Spinal cord (tissue), 10 donors: ENCODE data around the gene ITLN1. TPM values are rescaled to one million over a fixed set of nuclear protein-coding genes. Genes with fewer than 3 reads are reported as not detected.

Source experiments
- DNase-seq, 6 donors: peaks; one replicate each; pipeline versions ENCODE4 v3.0.0 to v3.0.0-alpha.2; 2013 to 2015; ENCODE audit warnings: low spot score in 6 of 6, low read depth in 4 of 6
- H3K27ac ChIP-seq: one replicate; pipeline ENCODE4 v1.5.1; 2013; ENCODE audit warnings: low read depth, low read length, control low read depth
- H3K27me3 ChIP-seq: one replicate; pipeline ENCODE4 v1.6.1; 2013; ENCODE audit warnings: low read length; ENCODE audit not compliant: control insufficient read depth, insufficient read depth
- H3K36me3 ChIP-seq: one replicate; pipeline ENCODE4 v1.6.1; 2013; ENCODE audit warnings: low read length; ENCODE audit not compliant: control insufficient read depth, insufficient read depth
- H3K4me1 ChIP-seq: one replicate; pipeline ENCODE4 v1.6.1; 2013; ENCODE audit warnings: low read length; ENCODE audit not compliant: control insufficient read depth, insufficient read depth
- H3K4me3 ChIP-seq: one replicate; pipeline ENCODE4 v1.5.1; 2013; ENCODE audit warnings: low read depth, low read length, control low read depth
- H3K9me3 ChIP-seq: one replicate; pipeline ENCODE4 v1.6.1; 2013; ENCODE audit warnings: low read length; ENCODE audit not compliant: control insufficient read depth, insufficient read depth
- WGBS: methylation state at CpG from one replicate; pipeline ENCODE4 v1.1.5; 2013; ENCODE audit warnings: missing lambda C conversion rate; ENCODE audit not compliant: insufficient coverage; 5-methylcytosine and 5-hydroxymethylcytosine counted together
- polyA plus RNA-seq, 2 donors: library from polyadenylated mRNA; unstranded; fragments of 120-200 nt; gene quantifications; one replicate each; pipeline ENCODE4 v1.2.1, GENCODE V29; 2013; ENCODE audit not compliant: insufficient read length in 2 of 2
- total RNA-seq, 2 donors: library from RNA; depleted of rRNA in 1 of 2; stranded (reverse); fragments of 120-200 nt in 1 of 2; fragments of >200 nt in 1 of 2; gene quantifications; one replicate each; pipeline versions ENCODE4 v1.2.3 to v1.2.4, GENCODE V29; 2013 to 2014
- donor health status: healthy.

The ITLN1 gene
- total and polyA plus RNA-seq, 4 donors, result 0.22 to 1.1 TPM; not detected in 2

DNA sequence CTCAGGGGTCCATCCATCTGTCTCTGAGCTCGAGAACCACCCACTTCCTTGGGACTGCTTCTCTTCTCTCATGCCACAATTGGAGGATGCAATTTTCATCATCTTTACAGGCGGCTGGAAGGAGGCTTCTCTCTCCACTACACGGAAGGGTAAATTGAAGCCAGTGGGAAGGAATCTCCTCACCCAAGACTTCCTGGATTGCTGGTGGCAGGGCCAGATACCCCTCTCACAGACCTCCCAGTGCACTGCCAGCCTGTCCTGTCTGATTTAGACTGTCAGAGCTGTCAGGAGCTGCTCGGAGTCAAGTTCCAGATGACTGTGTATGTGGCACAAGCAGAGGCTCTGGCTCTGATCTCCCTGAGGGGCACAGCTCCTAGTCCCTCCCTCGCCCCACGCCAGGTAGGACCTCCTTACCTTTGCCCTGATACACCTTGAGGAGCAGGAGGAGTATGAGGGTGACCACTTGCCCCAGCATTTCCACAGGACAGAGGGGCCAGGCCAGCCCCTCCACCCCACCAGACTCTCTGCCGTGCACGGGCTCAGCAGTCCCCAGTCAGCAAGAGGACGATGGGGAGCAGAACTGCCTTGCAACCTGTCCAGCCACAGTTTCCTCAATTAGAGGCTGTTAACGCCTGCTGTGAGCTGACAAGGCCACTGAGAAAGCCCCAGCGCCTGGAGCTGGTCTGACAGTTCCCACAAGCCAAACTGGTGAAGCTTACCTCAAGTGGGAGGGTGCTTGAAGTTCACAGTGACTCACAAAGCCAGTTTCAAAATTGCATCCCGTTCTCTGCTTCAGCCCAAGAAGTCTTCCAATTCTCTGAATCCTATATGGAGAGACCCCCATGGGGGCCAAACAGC is 22.5 kb downstream of the ITLN1 start, which contains the start of gene CD244:
TSS of gene CD244 (minus strand) at position 685 of the 858 bp plus-strand sequence. CDS start at position 475, 210 bp downstream.
- Histone ChIP-seq H3K9me3 (no peaks in the 10 kb centered on the region), H3K4me1 (peaks cover 4% of the 10 kb centered on the region), H3K4me3 (no peak within 1 kb of the TSS), H3K27ac (no peak within 1 kb of the TSS), H3K27me3 (no peaks in the 10 kb centered on the region), H3K36me3 (no peaks in the 10 kb centered on the region)
- DNase-seq, result no peak
- 73% methylated on average over 7 of the region's 12 CpGs for WGBS

DNA sequence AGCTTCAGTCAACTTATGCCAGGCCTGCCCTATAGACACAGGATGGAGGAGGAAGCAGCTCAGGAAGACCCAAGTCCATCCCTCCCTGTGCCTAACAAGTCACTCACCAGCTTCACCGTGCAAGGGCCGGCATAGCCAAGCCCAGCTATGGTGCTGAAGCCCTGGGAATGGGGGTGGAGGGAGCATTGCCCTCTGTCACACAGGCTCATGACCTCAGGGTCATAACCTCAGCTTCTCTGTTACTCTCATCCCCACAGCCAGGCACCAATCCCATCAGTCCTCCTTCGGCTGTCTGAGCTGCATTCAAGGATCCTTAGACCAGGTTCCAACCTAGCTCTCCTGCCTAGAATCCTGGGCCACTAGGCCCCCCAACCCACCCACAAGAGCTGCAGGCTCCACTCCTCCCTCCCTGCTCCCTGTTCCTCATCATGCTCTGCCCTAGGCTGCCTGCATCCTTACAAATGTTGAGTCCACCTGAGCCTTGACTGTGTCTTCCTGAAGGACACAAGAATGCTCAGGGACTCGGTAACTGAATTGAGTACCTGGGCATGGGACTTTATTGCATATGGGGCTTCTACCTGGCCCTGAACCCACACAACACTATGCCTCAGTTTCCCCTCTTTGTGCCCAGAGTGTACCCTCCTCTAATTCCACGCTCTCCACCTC is 24.0 kb downstream of the ITLN1 start:
- H3K4me1 ChIP-seq, result peaks cover 4% of the 10 kb centered on the region
- H3K27ac ChIP-seq, result no peak overlapping the region
- no peak for DNase-seq
- no peak overlapping the region for H3K4me3 ChIP-seq
- WGBS, result 61% methylated on average over 2 of the region's 5 CpGs
- no peaks in the 10 kb centered on the region for H3K27me3 ChIP-seq
- no peaks in the 10 kb centered on the region for H3K36me3 ChIP-seq
- H3K9me3 ChIP-seq, result no peaks in the 10 kb centered on the region

DNA sequence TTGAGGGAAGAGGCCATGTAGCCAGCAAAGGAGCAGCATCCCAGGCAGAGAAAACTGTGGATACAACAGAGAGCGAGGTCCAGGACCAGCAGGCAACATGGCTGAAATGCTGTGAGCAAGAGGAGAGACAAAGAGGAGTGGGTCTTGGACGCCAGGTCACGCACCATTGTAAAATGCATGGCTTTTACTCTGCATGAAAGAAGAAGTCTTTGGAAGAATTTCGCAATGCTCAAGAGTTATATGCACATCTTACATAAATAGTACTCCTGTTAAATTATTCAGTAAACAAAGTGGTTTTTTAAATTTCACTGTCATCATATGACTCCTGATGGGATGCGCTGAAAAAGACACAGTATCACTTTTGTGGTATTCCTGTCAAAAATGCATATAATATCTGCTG is 25.8 kb downstream of the ITLN1 start:
- Histone ChIP-seq H3K27me3 (no peaks in the 10 kb centered on the region), H3K4me1 (peaks cover 4% of the 10 kb centered on the region), H3K4me3 (no peak overlapping the region), H3K27ac (no peak overlapping the region), H3K9me3 (no peaks in the 10 kb centered on the region), H3K36me3 (no peaks in the 10 kb centered on the region)
- no peak for DNase-seq
- 85% methylated on average over 2 of the region's 5 CpGs for WGBS

DNA sequence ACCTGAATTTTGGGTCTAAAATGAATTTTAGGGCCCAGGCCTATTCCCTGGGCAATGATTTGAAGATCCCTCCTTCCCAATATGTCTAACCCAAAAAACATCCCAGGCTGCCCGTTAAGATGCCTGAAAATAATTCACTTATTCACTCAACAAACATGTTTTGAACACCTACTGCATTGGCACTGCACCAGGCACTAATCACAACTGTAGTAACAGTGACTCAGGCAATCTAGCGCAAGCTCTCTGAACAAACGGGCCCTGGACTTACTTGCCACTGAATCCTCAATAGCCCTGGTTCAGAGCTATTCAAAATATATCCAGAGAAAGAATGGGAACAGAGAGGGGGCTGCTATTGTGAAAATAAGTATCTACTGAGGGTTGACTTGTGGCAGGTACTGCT is 26.5 kb downstream of the ITLN1 start:
- WGBS, result 100% methylated on average over 1 of the region's 3 CpGs
- Histone ChIP-seq H3K4me3 (no peak overlapping the region), H3K27me3 (no peaks in the 10 kb centered on the region), H3K36me3 (no peaks in the 10 kb centered on the region), H3K4me1 (peaks cover 4% of the 10 kb centered on the region), H3K9me3 (no peaks in the 10 kb centered on the region), H3K27ac (no peak overlapping the region)
- DNase-seq, result no peak

DNA sequence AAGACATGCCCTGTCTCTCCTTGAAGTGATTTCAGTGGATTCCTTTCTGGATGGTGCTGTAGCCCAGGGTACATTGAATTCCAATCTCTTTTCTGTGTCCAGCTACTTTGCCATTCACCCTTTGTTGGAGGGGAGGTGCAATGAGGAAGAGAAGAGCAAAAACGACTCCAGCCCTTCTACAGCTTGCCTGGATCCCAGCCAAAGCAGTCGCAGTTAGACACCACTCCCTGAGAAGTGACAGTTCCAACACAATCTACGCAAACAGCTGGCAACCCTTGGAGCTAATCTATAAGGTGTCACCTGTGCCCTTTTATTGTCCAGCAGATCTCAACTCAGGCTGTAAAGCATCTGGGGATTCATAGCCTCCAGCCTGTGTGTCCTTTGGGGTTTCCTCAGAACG is 26.9 kb downstream of the ITLN1 start:
- H3K4me1 ChIP-seq, result peaks cover 4% of the 10 kb centered on the region
- H3K36me3 ChIP-seq, result no peaks in the 10 kb centered on the region
- H3K4me3 ChIP-seq, result no peak overlapping the region
- no peaks in the 10 kb centered on the region for H3K27me3 ChIP-seq
- no peaks in the 10 kb centered on the region for H3K9me3 ChIP-seq
- 32% methylated on average over 4 of the region's 4 CpGs for WGBS
- H3K27ac ChIP-seq, result no peak overlapping the region
- peak in 1 of 6 donors; percentile 4 for DNase-seq

DNA sequence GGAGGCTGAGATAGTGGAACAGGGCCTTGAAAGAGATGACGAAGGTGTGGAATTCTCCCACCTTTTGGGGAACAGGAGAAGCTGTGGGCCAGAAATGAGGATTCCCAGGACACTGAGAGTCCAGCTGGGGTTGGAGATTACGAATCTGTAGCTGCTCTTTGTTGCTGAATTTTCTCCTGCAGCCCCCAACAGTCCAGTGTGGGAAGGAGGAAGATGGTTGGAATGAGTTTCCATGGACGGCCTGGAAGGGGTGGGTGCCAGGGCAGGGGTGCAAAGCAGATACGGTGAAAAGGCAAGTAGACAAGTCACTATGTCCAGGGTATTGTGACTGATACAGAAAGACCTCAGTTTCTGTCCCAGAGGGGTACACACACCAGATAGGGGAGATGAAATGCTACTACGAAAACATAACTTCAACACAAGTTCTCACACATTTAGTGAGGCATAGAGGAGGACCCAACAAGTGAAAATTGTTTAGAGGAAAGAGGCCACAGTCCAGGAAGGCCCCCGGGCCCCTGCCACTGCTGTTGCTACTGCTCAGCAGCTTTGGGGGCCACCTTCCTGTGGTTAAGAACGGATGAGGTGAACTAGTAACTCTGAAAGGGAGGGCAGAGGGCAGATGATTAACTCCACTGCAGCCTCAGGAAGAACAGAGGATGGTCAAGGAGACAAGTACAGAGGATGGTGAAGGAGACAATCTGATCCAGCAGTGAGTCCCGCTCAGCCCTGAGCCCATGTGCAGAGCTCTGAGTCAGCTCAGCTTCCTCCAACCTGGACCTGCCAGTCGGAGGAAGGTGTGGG is 29.6 kb downstream of the ITLN1 start:
- Histone ChIP-seq H3K4me3 (no peak overlapping the region), H3K36me3 (no peaks in the 10 kb centered on the region), H3K27me3 (no peaks in the 10 kb centered on the region), H3K4me1 (no peaks in the 10 kb centered on the region), H3K9me3 (no peaks in the 10 kb centered on the region), H3K27ac (no peak overlapping the region)
- 75% methylated on average over 8 of the region's 9 CpGs for WGBS
- no peak for DNase-seq

DNA sequence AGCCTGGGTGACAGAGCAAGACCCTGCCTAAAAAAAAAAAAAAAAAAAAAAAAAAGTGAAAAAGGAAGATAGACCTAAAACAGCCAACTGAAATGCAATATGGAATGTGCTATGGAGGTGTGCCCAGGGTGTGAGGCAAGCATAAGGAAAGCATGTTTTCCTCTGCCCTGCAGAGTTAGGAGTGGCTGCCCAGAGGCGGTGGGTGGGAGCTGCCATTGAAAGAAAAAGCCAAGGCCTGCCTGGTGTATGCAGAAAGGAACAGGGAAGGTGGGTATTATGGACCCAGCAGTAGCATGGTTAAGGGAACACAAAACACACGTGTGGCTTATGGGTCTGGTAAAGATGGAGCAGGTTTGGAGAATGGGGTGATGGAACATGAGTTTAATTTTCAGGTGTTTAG is 31.2 kb downstream of the ITLN1 start:
- DNase-seq, result no peak
- Histone ChIP-seq H3K27ac (no peak overlapping the region), H3K36me3 (no peaks in the 10 kb centered on the region), H3K9me3 (no peaks in the 10 kb centered on the region), H3K4me1 (no peaks in the 10 kb centered on the region), H3K27me3 (no peaks in the 10 kb centered on the region), H3K4me3 (no peak overlapping the region)
- WGBS, result 91% methylated on average over 1 of the region's 2 CpGs

DNA sequence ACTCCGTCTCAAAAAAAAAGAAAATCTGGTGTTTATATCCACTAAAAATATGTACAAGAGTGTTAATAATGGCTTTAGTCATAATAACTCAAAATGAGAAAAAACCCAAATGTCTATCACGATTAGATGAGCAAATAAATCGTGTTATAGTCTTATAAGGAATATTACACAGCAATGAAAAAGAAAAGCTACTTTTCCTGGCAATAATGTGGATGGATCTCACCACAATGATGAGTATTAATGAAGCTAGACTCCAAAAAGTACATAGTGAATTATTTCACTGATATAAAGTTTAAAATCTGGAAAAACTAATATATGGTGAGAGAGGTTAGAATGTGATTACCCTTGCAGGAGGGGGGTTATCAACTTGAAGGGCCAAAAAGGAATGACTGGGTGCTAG is 32.0 kb downstream of the ITLN1 start:
- no peak overlapping the region for H3K27ac ChIP-seq
- WGBS, result no CpG with 5 or more reads among the region's 3 CpGs
- no peaks in the 10 kb centered on the region for H3K36me3 ChIP-seq
- DNase-seq, result no peak
- H3K4me1 ChIP-seq, result no peaks in the 10 kb centered on the region
- H3K9me3 ChIP-seq, result no peaks in the 10 kb centered on the region
- H3K4me3 ChIP-seq, result no peak overlapping the region
- no peaks in the 10 kb centered on the region for H3K27me3 ChIP-seq

DNA sequence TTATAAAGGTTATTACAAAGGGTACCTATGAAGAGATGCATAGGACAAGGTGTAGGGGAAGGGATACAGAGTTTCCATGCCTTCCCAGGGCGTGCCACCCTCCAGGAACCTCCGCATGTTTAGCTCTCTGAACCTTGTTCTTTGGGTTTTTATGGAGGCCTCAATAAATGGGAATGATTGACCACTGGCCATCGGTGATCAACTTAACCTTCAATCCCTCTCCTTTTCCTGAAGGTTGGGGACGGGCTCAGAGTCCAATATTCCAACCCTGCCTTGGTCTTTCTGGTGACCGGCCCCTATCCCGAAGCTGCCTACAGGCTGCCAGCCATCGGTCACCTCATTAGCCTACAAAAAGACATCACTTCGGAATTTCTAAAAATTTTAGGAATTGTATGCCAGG is 34.0 kb downstream of the ITLN1 start:
- DNase-seq, result no peak
- no peaks in the 10 kb centered on the region for H3K9me3 ChIP-seq
- no peak overlapping the region for H3K27ac ChIP-seq
- H3K4me3 ChIP-seq, result no peak overlapping the region
- H3K4me1 ChIP-seq, result no peaks in the 10 kb centered on the region
- H3K27me3 ChIP-seq, result no peaks in the 10 kb centered on the region
- WGBS, result 85% methylated on average over 4 of the region's 8 CpGs
- H3K36me3 ChIP-seq, result no peaks in the 10 kb centered on the region
